Keratinocyte (primary cell): ENCODE measurements around the gene PEX10. TPM values are rescaled to one million over a fixed set of nuclear protein-coding genes. Genes with fewer than 3 reads are reported as not detected.

Source experiments
- DNase-seq: peaks from one replicate; pipeline ENCODE4 v3.0.0-alpha.2; 2011; ENCODE audit warnings: low read depth, missing footprints, low spot score
- FAIRE-seq: peaks from 2 replicates; lab custom pipeline; 2011; peaks lifted over from hg19 to GRCh38; lab: Jason Lieb, UNC
- H2AFZ ChIP-seq: 2 replicates; pipeline ENCODE4 v1.6.0; 2012; ENCODE audit warnings: low read length, control low read depth, inconsistent platforms; ENCODE audit not compliant: control insufficient read depth
- H3K27ac ChIP-seq: 2 replicates; pipeline ENCODE4 v1.5.1; 2011; ENCODE audit warnings: low read length; ENCODE audit not compliant: control insufficient read depth, insufficient read depth
- H3K27me3 ChIP-seq: 3 replicates; pipeline ENCODE4 v1.6.0; 2011; ENCODE audit warnings: low read length; ENCODE audit not compliant: control insufficient read depth, insufficient read depth; ENCODE audit errors: extremely low read depth
- H3K36me3 ChIP-seq, 2 experiments: 2 replicates in 1 of 2; 3 replicates in 1 of 2; pipeline ENCODE4 v1.5.1; 2011; ENCODE audit warnings: low read length in 2 of 2, mild to moderate bottlenecking in 1 of 2; ENCODE audit not compliant: control insufficient read depth in 2 of 2, insufficient read depth in 2 of 2; ENCODE audit errors: extremely low read depth in 1 of 2
- H3K4me1 ChIP-seq: 3 replicates; pipeline ENCODE4 v1.5.1; 2011; ENCODE audit warnings: low read length; ENCODE audit not compliant: control insufficient read depth, insufficient read depth; ENCODE audit errors: extremely low read depth
- H3K4me2 ChIP-seq: 3 replicates; pipeline ENCODE4 v1.6.0; 2011; ENCODE audit warnings: low read depth, low read length; ENCODE audit not compliant: control insufficient read depth, insufficient read depth; ENCODE audit errors: extremely low read depth
- H3K4me3 ChIP-seq, 3 experiments: fragments of 200-600 bp in 1 of 3; sonication (generic) in 1 of 3; 2 replicates in 2 of 3; 3 replicates in 1 of 3; pipeline ENCODE4 v1.5.1; 2011 to 2016; ENCODE audit warnings: low read length in 3 of 3, mild to moderate bottlenecking in 3 of 3, control low read depth in 2 of 3, inconsistent platforms in 1 of 3, low read depth in 1 of 3, mixed read lengths in 1 of 3, mixed run types in 1 of 3, moderate library complexity in 1 of 3; ENCODE audit not compliant: control insufficient read depth in 2 of 3, insufficient read depth in 2 of 3; ENCODE audit errors: extremely low read depth in 1 of 3
- H3K79me2 ChIP-seq: 2 replicates; pipeline ENCODE4 v1.6.0; 2012; ENCODE audit warnings: low read length; ENCODE audit not compliant: control insufficient read depth, insufficient read depth
- H3K9ac ChIP-seq: 3 replicates; pipeline ENCODE4 v1.6.0; 2011; ENCODE audit warnings: low read length; ENCODE audit not compliant: control insufficient read depth, insufficient read depth; ENCODE audit errors: extremely low read depth
- H3K9me1 ChIP-seq: 3 replicates; pipeline ENCODE4 v1.6.0; 2011; ENCODE audit warnings: low read length; ENCODE audit not compliant: control insufficient read depth, insufficient read depth; ENCODE audit errors: extremely low read depth
- H3K9me3 ChIP-seq: 2 replicates; pipeline ENCODE4 v1.5.1; 2012; ENCODE audit warnings: low read depth, low read length; ENCODE audit not compliant: control insufficient read depth
- H4K20me1 ChIP-seq: 3 replicates; pipeline ENCODE4 v1.6.0; 2011; ENCODE audit warnings: low read length; ENCODE audit not compliant: control insufficient read depth, insufficient read depth; ENCODE audit errors: extremely low read depth
- CTCF ChIP-seq, 3 experiments: IDR thresholded peaks in 1 of 3; conservative IDR thresholded peaks in 1 of 3; optimal IDR thresholded peaks in 1 of 3; 2 replicates in 2 of 3; 3 replicates in 1 of 3; pipeline versions ENCODE3 to v1.5.1; 2011; ENCODE audit warnings: low read length in 3 of 3, mild to moderate bottlenecking in 3 of 3, moderate library complexity in 2 of 3, control low read depth in 1 of 3, inconsistent platforms in 1 of 3; ENCODE audit not compliant: insufficient read depth in 2 of 3; ENCODE audit errors: extremely low read depth in 1 of 3
- EZH2 ChIP-seq: IDR thresholded peaks from one replicate; pipeline ENCODE4 v1.6.1; 2012; ENCODE audit warnings: inconsistent platforms, mild to moderate bottlenecking, low read length, moderate library complexity
- dilution Hi-C: fragments of 300-500 bp; cut with MboI; formaldehyde crosslinking; loops from one replicate; pipeline ENCODE4 v1.7.0; 2020; ENCODE audit warnings: low sequenced_read_pairs; ENCODE audit not compliant: extremely low pct_ligation_motif_present
- polyA plus RNA-seq, 5 experiments: library from polyadenylated mRNA; depleted of rRNA in 3 of 5; stranded (reverse) in 3 of 5; stranded (forward) in 1 of 5; unstranded in 1 of 5; fragments of >200 nt; gene quantifications; 1 replicate in 1 of 5; 2 replicates in 3 of 5; 3 replicates in 1 of 5; pipeline versions ENCODE4 v1.2.1 to v1.2.3, GENCODE V29; 2011 to 2012; ENCODE audit warnings: missing spikeins in 2 of 5, low read depth in 1 of 5, low replicate concordance in 1 of 5

PEX10 gene
- polyA plus RNA-seq, 1 donor (not counting 4 experiments of a cell fraction or from before 2014, with no cell fraction given), result 13.8 TPM

GRCh38 chr1:2378956-2379732 lies 33.2 kb downstream of the PEX10 start:
- DNase-seq (no peak), FAIRE-seq (no peak)
- no peaks in the 10 kb centered on the region for H3K9me3 ChIP-seq
- no peak overlapping the region for H3K27ac ChIP-seq
- H3K9ac ChIP-seq, result no peak overlapping the region
- H2AFZ ChIP-seq, result no peak overlapping the region
- no peak for TF ChIP-seq EZH2
- TF ChIP-seq CTCF (optimal IDR thresholded peaks at IDR 0.05 in 1 of 3, IDR thresholded peaks at IDR 0.05 in 1 of 3, conservative IDR thresholded peaks at IDR 0.05 in 1 of 3; ENCODE audit: extremely low read depth in 1 of 3, insufficient read depth in 2 of 3, low read length in 3 of 3), result no peak
- dilution Hi-C loops, result no loop called here
- H3K79me2 ChIP-seq, result no peaks in the 10 kb centered on the region
- H3K4me2 ChIP-seq, result no peak overlapping the region
- H3K27me3 ChIP-seq, result peaks cover 25% of the 10 kb centered on the region
- no peaks in the 10 kb centered on the region for H3K9me1 ChIP-seq
- no peaks in the 10 kb centered on the region for H4K20me1 ChIP-seq
- H3K4me1 ChIP-seq, result no peaks in the 10 kb centered on the region
- no peak overlapping the region for H3K4me3 ChIP-seq
- H3K36me3 ChIP-seq, result no peaks in the 10 kb centered on the region

GRCh38 chr1:2378441-2378851 lies 33.9 kb downstream of the PEX10 start:
- no peaks in the 10 kb centered on the region for H3K79me2 ChIP-seq
- H3K4me1 ChIP-seq, result no peaks in the 10 kb centered on the region
- H3K4me3 ChIP-seq, result no peak overlapping the region
- no peaks in the 10 kb centered on the region for H4K20me1 ChIP-seq
- no peaks in the 10 kb centered on the region for H3K9me3 ChIP-seq
- H3K27me3 ChIP-seq, result peaks cover 25% of the 10 kb centered on the region
- no peak overlapping the region for H2AFZ ChIP-seq
- H3K27ac ChIP-seq, result no peak overlapping the region
- DNase-seq (no peak), FAIRE-seq (no peak)
- H3K9me1 ChIP-seq, result no peaks in the 10 kb centered on the region
- no peak overlapping the region for H3K4me2 ChIP-seq
- TF ChIP-seq EZH2 (no peak), CTCF (optimal IDR thresholded peaks at IDR 0.05 in 1 of 3, IDR thresholded peaks at IDR 0.05 in 1 of 3, conservative IDR thresholded peaks at IDR 0.05 in 1 of 3; ENCODE audit: extremely low read depth in 1 of 3, insufficient read depth in 2 of 3, low read length in 3 of 3) (no peak)
- H3K9ac ChIP-seq, result no peak overlapping the region
- dilution Hi-C loops, result no loop called here
- H3K36me3 ChIP-seq, result no peaks in the 10 kb centered on the region
